H1 (cell line): ENCODE results near the gene FNIP2. TPM values are rescaled to one million over a fixed set of nuclear protein-coding genes. Genes with fewer than 3 reads are reported as not detected.

Experiments
- CTCF ChIA-PET: fragments of 300-600 bp; sonication (Branson Sonifier 250); formaldehyde crosslinking; loops from one replicate; lab custom pipeline; 2021; ENCODE audit not compliant: partially characterized antibody; lab: Charles Lee
- POLR2A ChIA-PET: fragments of 300-600 bp; sonication (Branson Sonifier 250); formaldehyde crosslinking; loops from one replicate; lab custom pipeline; 2021; ENCODE audit warnings: inconsistent platforms; ENCODE audit not compliant: partially characterized antibody; lab: Charles Lee
- DNase-seq, 2 experiments: peaks; one replicate each; pipeline versions ENCODE4 v3.0.0 to v3.0.0-alpha.2; 2010 to 2022; ENCODE audit warnings: low spot score in 2 of 2, low read depth in 1 of 2, mixed read lengths in 1 of 2
- FAIRE-seq: peaks from 2 replicates; lab custom pipeline; 2011; peaks lifted over from hg19 to GRCh38; lab: Jason Lieb, UNC
- H2AFZ ChIP-seq: 2 replicates; pipeline ENCODE4 v1.8.1; 2012; ENCODE audit warnings: low read length, inconsistent platforms
- H2AK5ac ChIP-seq: 2 replicates; pipeline ENCODE4 v1.6.1; 2013; ENCODE audit warnings: low read depth, low read length
- H2BK120ac ChIP-seq: replicated peaks from 2 replicates; pipeline ENCODE3; 2013; ENCODE audit warnings: low read depth, low read length, inconsistent platforms
- H2BK12ac ChIP-seq: 2 replicates; pipeline ENCODE4 v1.6.1; 2013; ENCODE audit warnings: low read depth, low read length
- H2BK15ac ChIP-seq: 2 replicates; pipeline ENCODE4 v1.6.1; 2013; ENCODE audit warnings: low read length
- H2BK20ac ChIP-seq: 2 replicates; pipeline ENCODE4 v1.6.1; 2013; ENCODE audit warnings: low read length
- H2BK5ac ChIP-seq: 2 replicates; pipeline ENCODE4 v1.6.1; 2013; ENCODE audit warnings: low read depth, low read length
- H3K14ac ChIP-seq: 2 replicates; pipeline ENCODE4 v1.6.1; 2013; ENCODE audit warnings: inconsistent platforms; ENCODE audit not compliant: insufficient read length
- H3K18ac ChIP-seq: 2 replicates; pipeline ENCODE4 v1.6.1; 2013; ENCODE audit warnings: low read length; ENCODE audit errors: extremely low read depth
- H3K23ac ChIP-seq: 2 replicates; pipeline ENCODE4 v1.6.1; 2013; ENCODE audit warnings: inconsistent platforms; ENCODE audit not compliant: insufficient read length
- H3K23me2 ChIP-seq: 2 replicates; pipeline ENCODE4 v1.6.1; 2013; ENCODE audit warnings: low read depth, low read length
- H3K27ac ChIP-seq: 2 replicates; pipeline ENCODE4 v1.6.1; 2011; ENCODE audit warnings: low read depth, low read length, inconsistent platforms
- H3K27me3 ChIP-seq, 4 experiments: replicated peaks in 1 of 4; 1 replicate in 1 of 4; 2 replicates in 3 of 4; pipeline versions ENCODE4 v1.6.1 to v1.8.1; 2011 to 2013; ENCODE audit warnings: low read length in 3 of 4, mild to moderate bottlenecking in 3 of 4, inconsistent platforms in 2 of 4, mixed read lengths in 2 of 4, moderate library complexity in 1 of 4; ENCODE audit not compliant: control insufficient read depth in 3 of 4, insufficient read depth in 3 of 4; ENCODE audit errors: extremely low read depth in 1 of 4
- H3K36me3 ChIP-seq, 4 experiments: 2 replicates each; pipeline versions ENCODE4 v1.6.1 to v1.8.1; 2011 to 2013; ENCODE audit warnings: mild to moderate bottlenecking in 4 of 4, low read length in 3 of 4, moderate library complexity in 2 of 4, control low read depth in 1 of 4, inconsistent platforms in 1 of 4; ENCODE audit not compliant: insufficient read depth in 4 of 4, control insufficient read depth in 2 of 4
- H3K4ac ChIP-seq: replicated peaks from 2 replicates; pipeline ENCODE3; 2013; ENCODE audit warnings: low read length, low read depth, mixed read lengths, inconsistent platforms; ENCODE audit not compliant: insufficient read length
- H3K4me1 ChIP-seq, 4 experiments: replicated peaks in 1 of 4; 1 replicate in 1 of 4; 2 replicates in 3 of 4; pipeline versions ENCODE4 v1.6.1 to v1.8.1; 2011 to 2013; ENCODE audit warnings: low read length in 3 of 4, inconsistent platforms in 2 of 4, mixed read lengths in 1 of 4; ENCODE audit not compliant: insufficient read depth in 4 of 4, control insufficient read depth in 3 of 4
- H3K4me2 ChIP-seq, 2 experiments: 2 replicates each; pipeline versions ENCODE4 v1.6.1 to v1.8.1; 2011 to 2013; ENCODE audit warnings: low read depth in 2 of 2, low read length in 2 of 2, control low read depth in 1 of 2, inconsistent platforms in 1 of 2, mild to moderate bottlenecking in 1 of 2; ENCODE audit not compliant: insufficient read depth in 1 of 2
- H3K4me3 ChIP-seq, 4 experiments: fragments of 200-600, 300-600 bp in 1 of 4; sonication (generic), shearing (Covaris generic), sonication (Bioruptor Twin) in 1 of 4; 2 replicates each; pipeline versions ENCODE4 v1.5.1 to v1.8.1; 2011 to 2016; ENCODE audit warnings: low read length in 4 of 4, low read depth in 3 of 4, control low read depth in 2 of 4, inconsistent platforms in 2 of 4, mild to moderate bottlenecking in 2 of 4, mixed read lengths in 1 of 4, moderate library complexity in 1 of 4; ENCODE audit not compliant: insufficient read depth in 2 of 4; ENCODE audit errors: extremely low read depth in 1 of 4
- H3K56ac ChIP-seq: replicated peaks from 2 replicates; pipeline ENCODE3; 2013; ENCODE audit warnings: low read depth, mild to moderate bottlenecking, mixed read lengths, low read length, inconsistent platforms; ENCODE audit not compliant: insufficient read length
- H3K79me1 ChIP-seq: 2 replicates; pipeline ENCODE4 v1.6.1; 2013; ENCODE audit warnings: low read depth, low read length, control low read depth
- H3K79me2 ChIP-seq, 2 experiments: 2 replicates each; pipeline versions ENCODE4 v1.6.1 to v1.8.1; 2012 to 2013; ENCODE audit warnings: low read length in 2 of 2, mild to moderate bottlenecking in 2 of 2, inconsistent platforms in 1 of 2; ENCODE audit not compliant: insufficient read depth in 2 of 2, control insufficient read depth in 1 of 2
- H3K9ac ChIP-seq, 4 experiments: replicated peaks in 1 of 4; 1 replicate in 1 of 4; 2 replicates in 3 of 4; pipeline versions ENCODE4 v1.6.1 to v1.8.1; 2011 to 2013; ENCODE audit warnings: low read depth in 3 of 4, low read length in 3 of 4, control low read depth in 2 of 4, mild to moderate bottlenecking in 2 of 4, moderate library complexity in 2 of 4, inconsistent platforms in 1 of 4; ENCODE audit errors: extremely low read depth in 1 of 4
- H3K9me3 ChIP-seq, 2 experiments: 2 replicates each; pipeline versions ENCODE4 v1.6.1 to v1.8.1; 2012 to 2013; ENCODE audit warnings: mild to moderate bottlenecking in 2 of 2, moderate library complexity in 2 of 2, control low read depth in 1 of 2, inconsistent platforms in 1 of 2, low read depth in 1 of 2, low read length in 1 of 2, mixed read lengths in 1 of 2; ENCODE audit not compliant: insufficient read depth in 2 of 2
- H4K20me1 ChIP-seq, 2 experiments: replicated peaks in 1 of 2; 2 replicates each; pipeline versions ENCODE3 to v1.8.1; 2011 to 2013; ENCODE audit warnings: inconsistent platforms in 2 of 2, low read length in 2 of 2, mild to moderate bottlenecking in 1 of 2; ENCODE audit not compliant: insufficient read depth in 2 of 2, control insufficient read depth in 1 of 2
- H4K5ac ChIP-seq: 2 replicates; pipeline ENCODE4 v1.6.1; 2013; ENCODE audit warnings: low read length, low read depth, mixed read lengths, inconsistent platforms; ENCODE audit not compliant: insufficient read length
- H4K8ac ChIP-seq: 2 replicates; pipeline ENCODE4 v1.8.0; 2013; ENCODE audit warnings: mild to moderate bottlenecking, moderate library complexity, low read length, inconsistent platforms; ENCODE audit not compliant: insufficient read depth; ENCODE audit errors: extremely low read depth
- H4K91ac ChIP-seq: replicated peaks from 2 replicates; pipeline ENCODE3; 2013; ENCODE audit warnings: low read length, mixed read lengths, inconsistent platforms; ENCODE audit not compliant: insufficient read length
- TCF12 ChIP-seq: IDR thresholded peaks from 2 replicates; pipeline ENCODE4 v1.6.1; 2011; ENCODE audit warnings: low read depth, mild to moderate bottlenecking, low read length
- WGBS, 2 experiments: shearing (Covaris generic) in 1 of 2; methylation state at CpG; one replicate each; pipeline versions ENCODE4 v1.1.6 to v1.1.7; 2013 to 2015; ENCODE audit warnings: low lambda C conversion rate in 2 of 2, mixed read lengths in 2 of 2, inconsistent platforms in 1 of 2, low coverage in 1 of 2, missing lambda C conversion rate in 1 of 2; ENCODE audit not compliant: insufficient replicate concordance in 2 of 2, insufficient coverage in 1 of 2, insufficient read length in 1 of 2; ENCODE audit errors: extremely low coverage in 1 of 2, missing lambda C conversion rate in 1 of 2; 5-methylcytosine and 5-hydroxymethylcytosine counted together
- polyA plus RNA-seq, 7 experiments: library from polyadenylated mRNA; depleted of rRNA in 3 of 7; stranded (reverse) in 5 of 7; unstranded in 2 of 7; fragments of >200 nt in 5 of 7; fragments of 200-250 nt in 2 of 7; gene quantifications; 1 replicate in 5 of 7; 2 replicates in 1 of 7; 4 replicates in 1 of 7; pipeline versions ENCODE4 v1.2.1 to v1.2.3, GENCODE V29; 2011 to 2013; ENCODE audit warnings: missing spikeins in 2 of 7, mixed read lengths in 2 of 7
- total RNA-seq: library from RNA; stranded (reverse); fragmentation: NEBNext Ultra II Directional; extraction: Animal tissue kit (Norgen Biotek cat#: 25700); gene quantifications from 2 replicates; pipeline ENCODE4 v1.2.1, GENCODE V29; 2021

FNIP2 gene
- total and polyA plus RNA-seq, 2 of the 8 experiments (the other 6 are each of a cell fraction or from before 2014, with no cell fraction given): 4.0 to 13.0 TPM

GRCh38 chr4:158802914-158803313 lies 34.1 kb downstream of the FNIP2 start:
- 89% methylated on average over 1 of the region's 1 CpG; no CpG with 5 or more reads in 1 of the 2 experiments for WGBS, 2 experiments
- Histone ChIP-seq H2BK120ac (no peak overlapping the region), H2BK15ac (no peak overlapping the region), H2BK5ac (no peak overlapping the region), H3K4me1 (peaks cover 0 to 4% (median 3%) of the 10 kb centered on the region in 4 experiments; a peak in 3 of 7 replicates), H4K20me1 (no peaks in the 10 kb centered on the region), H3K9ac (no peak overlapping the region), H4K8ac (no peak overlapping the region), H2BK20ac (no peak overlapping the region), H3K4ac (no peak overlapping the region), H3K9me3 (no peaks in the 10 kb centered on the region), H3K4me2 (no peak overlapping the region), H3K23ac (no peak overlapping the region), H3K14ac (no peak overlapping the region), H3K27ac (no peak overlapping the region), H4K91ac (no peak overlapping the region), H3K56ac (no peak overlapping the region), H3K79me2 (peaks cover 0 to 4% of the 10 kb centered on the region in 2 experiments; a peak in 2 of 4 replicates), H3K79me1 (no peaks in the 10 kb centered on the region; the same call in 1 of the 2 replicates), H2AK5ac (no peak overlapping the region), H3K23me2 (no peaks in the 10 kb centered on the region), H4K5ac (no peak overlapping the region), H3K4me3 (no peak overlapping the region), H3K36me3 (no peaks in the 10 kb centered on the region), H3K18ac (no peak overlapping the region), H3K27me3 (no peaks in the 10 kb centered on the region), H2BK12ac (no peak overlapping the region), H2AFZ (no peak overlapping the region)
- FAIRE-seq (no peak), DNase-seq (no peak)
- POLR2A ChIA-PET: no interaction called here
- CTCF ChIA-PET: interaction anchor here (1.2 to 1.4 kb wide), 2 partner anchors 8 to 401 kb away, joined by 3 read pairs; no protein-coding TSS in a partner anchor
- TF ChIP-seq TCF12: no peak
